ENCODE data around the gene CREG2.

The CREG2 gene

GRCh38 chr2:101300836-101301235 lies 86.5 kb downstream of the CREG2 start:
- no peaks in the 10 kb centered on the region for H3K27me3 ChIP-seq (ENCODE audit: control insufficient read depth in 3 of 3, insufficient read depth in 3 of 3, low read depth in 1 of 3, low read length in 3 of 3)
- no peak overlapping the region for H3K23ac ChIP-seq (ENCODE audit: low read depth, low read length, poor library complexity)
- no peaks in the 10 kb centered on the region for H3K79me1 ChIP-seq (ENCODE audit: low read depth, low read length)
- no peak overlapping the region for H2AK5ac ChIP-seq (ENCODE audit: low read depth, low read length)
- no peak overlapping the region for H3K9ac ChIP-seq (ENCODE audit: low read depth, low read length, poor library complexity)
- no peak overlapping the region for H2AFZ ChIP-seq (ENCODE audit: low read length)
- H3K4ac ChIP-seq (ENCODE audit: low read length), result no peak overlapping the region
- no peak overlapping the region for H3K27ac ChIP-seq (replicated peaks; ENCODE audit: low read length)
- no peak overlapping the region for H4K91ac ChIP-seq (ENCODE audit: low read depth, low read length, poor library complexity)
- no peak overlapping the region for H3K4me2 ChIP-seq (ENCODE audit: insufficient read depth, low read length, poor library complexity, severe bottlenecking)
- H2BK12ac ChIP-seq (ENCODE audit: low read length), result no peak overlapping the region
- no peak overlapping the region for H3K18ac ChIP-seq (ENCODE audit: low read length)
- no peak overlapping the region for H2BK5ac ChIP-seq (ENCODE audit: low read length)
- H3K14ac ChIP-seq (ENCODE audit: low read length), result no peak overlapping the region
- no peak overlapping the region for H2BK15ac ChIP-seq (ENCODE audit: low read length)
- H3K36me3 ChIP-seq (replicated peaks in 1 of 2; ENCODE audit: control insufficient read depth in 2 of 2, insufficient read depth in 2 of 2, low read length in 2 of 2), result peaks cover 0 to 13% of the 10 kb centered on the region in 2 donors
- DNase-seq (ENCODE audit: low spot score), result no peak
- no peak overlapping the region for H4K8ac ChIP-seq (ENCODE audit: low read depth, low read length)
- no CpG with 5 or more reads among the region's 7 CpGs for WGBS, 2 donors (ENCODE audit: extremely low coverage in 2 of 2, insufficient read length in 2 of 2, insufficient replicate concordance in 1 of 2)
- no peaks in the 10 kb centered on the region for H3K9me3 ChIP-seq (replicated peaks in 1 of 2; ENCODE audit: control insufficient read depth in 2 of 2, insufficient read depth in 1 of 2, low read depth in 1 of 2, low read length in 2 of 2)
- no peak overlapping the region for H3K4me3 ChIP-seq (ENCODE audit: low read length in 2 of 2)
- H3K4me1 ChIP-seq (ENCODE audit: control insufficient read depth in 2 of 2, insufficient read depth in 1 of 2, low read depth in 1 of 2, low read length in 2 of 2), result peaks cover 0 to 2% of the 10 kb centered on the region in 2 donors
- no peak overlapping the region for H2BK120ac ChIP-seq (ENCODE audit: low read depth, low read length)

DNA sequence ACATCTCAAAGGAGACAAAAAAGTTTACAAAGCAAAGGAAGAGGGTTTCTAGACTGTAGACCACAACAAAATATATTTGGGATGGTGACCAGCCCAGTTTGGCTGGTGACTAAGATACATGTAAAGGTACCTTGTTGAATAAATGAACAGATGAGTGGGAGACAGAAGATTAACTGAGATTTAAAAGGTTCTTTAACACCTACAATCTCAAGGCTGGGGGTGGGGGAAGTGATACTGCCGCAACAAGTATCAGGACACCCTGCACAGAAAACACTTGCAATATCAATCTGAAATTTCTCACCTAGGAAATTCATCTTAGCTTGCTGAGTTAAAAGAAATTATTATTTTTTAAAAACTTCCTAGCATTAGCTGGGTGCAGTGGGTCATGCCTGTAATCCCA lies 87.1 kb downstream of the CREG2 start:
- no peaks in the 10 kb centered on the region for H3K27me3 ChIP-seq (ENCODE audit: control insufficient read depth in 3 of 3, insufficient read depth in 3 of 3, low read depth in 1 of 3, low read length in 3 of 3)
- H3K9ac ChIP-seq (ENCODE audit: low read depth, low read length, poor library complexity), result no peak overlapping the region
- H3K14ac ChIP-seq (ENCODE audit: low read length), result no peak overlapping the region
- no peak overlapping the region for H4K91ac ChIP-seq (ENCODE audit: low read depth, low read length, poor library complexity)
- H3K4ac ChIP-seq (ENCODE audit: low read length), result no peak overlapping the region
- H3K4me3 ChIP-seq (ENCODE audit: low read length in 2 of 2), result no peak overlapping the region
- no peak overlapping the region for H4K8ac ChIP-seq (ENCODE audit: low read depth, low read length)
- peaks cover 0 to 8% of the 10 kb centered on the region in 2 donors for H3K36me3 ChIP-seq (replicated peaks in 1 of 2; ENCODE audit: control insufficient read depth in 2 of 2, insufficient read depth in 2 of 2, low read length in 2 of 2)
- no peak overlapping the region for H3K18ac ChIP-seq (ENCODE audit: low read length)
- DNase-seq (ENCODE audit: low spot score), result no peak
- no peaks in the 10 kb centered on the region for H3K9me3 ChIP-seq (replicated peaks in 1 of 2; ENCODE audit: control insufficient read depth in 2 of 2, insufficient read depth in 1 of 2, low read depth in 1 of 2, low read length in 2 of 2)
- H2BK120ac ChIP-seq (ENCODE audit: low read depth, low read length), result no peak overlapping the region
- H2AK5ac ChIP-seq (ENCODE audit: low read depth, low read length), result no peak overlapping the region
- no peak overlapping the region for H3K23ac ChIP-seq (ENCODE audit: low read depth, low read length, poor library complexity)
- no peak overlapping the region for H2BK5ac ChIP-seq (ENCODE audit: low read length)
- WGBS, 2 donors (ENCODE audit: extremely low coverage in 2 of 2, insufficient read length in 2 of 2, insufficient replicate concordance in 1 of 2), result no CpG with 5 or more reads among the region's 1 CpG
- H2AFZ ChIP-seq (ENCODE audit: low read length), result no peak overlapping the region
- no peak overlapping the region for H3K4me2 ChIP-seq (ENCODE audit: insufficient read depth, low read length, poor library complexity, severe bottlenecking)
- H3K4me1 ChIP-seq (ENCODE audit: control insufficient read depth in 2 of 2, insufficient read depth in 1 of 2, low read depth in 1 of 2, low read length in 2 of 2), result no peaks in the 10 kb centered on the region
- H2BK12ac ChIP-seq (ENCODE audit: low read length), result no peak overlapping the region
- no peak overlapping the region for H2BK15ac ChIP-seq (ENCODE audit: low read length)
- H3K27ac ChIP-seq (replicated peaks; ENCODE audit: low read length), result no peak overlapping the region
- H3K79me1 ChIP-seq (ENCODE audit: low read depth, low read length), result no peaks in the 10 kb centered on the region

DNA sequence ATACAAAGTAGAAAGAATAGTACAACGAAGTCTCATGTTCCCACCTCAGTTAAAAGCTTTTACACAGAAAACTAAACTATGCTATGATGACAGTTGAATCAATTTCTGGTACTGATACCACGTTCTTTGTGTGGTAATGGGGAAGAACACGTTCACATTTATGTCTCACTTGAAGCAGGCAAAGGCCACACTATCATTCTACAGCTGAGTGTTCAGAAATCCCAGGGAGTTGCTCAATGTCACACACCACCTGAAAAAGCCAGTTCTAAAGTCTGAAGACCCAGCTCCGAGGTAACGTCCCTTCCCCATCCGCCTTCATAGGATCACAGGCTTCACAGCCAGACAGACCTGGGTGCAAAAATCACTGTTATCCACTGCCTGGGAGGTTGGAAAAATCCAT lies 87.7 kb downstream of the CREG2 start:
- no peak overlapping the region for H2BK15ac ChIP-seq (ENCODE audit: low read length)
- H2BK120ac ChIP-seq (ENCODE audit: low read depth, low read length), result no peak overlapping the region
- no peak overlapping the region for H3K4me3 ChIP-seq (ENCODE audit: low read length in 2 of 2)
- H2BK12ac ChIP-seq (ENCODE audit: low read length), result no peak overlapping the region
- no peak overlapping the region for H3K23ac ChIP-seq (ENCODE audit: low read depth, low read length, poor library complexity)
- no CpG with 5 or more reads among the region's 6 CpGs for WGBS, 2 donors (ENCODE audit: extremely low coverage in 2 of 2, insufficient read length in 2 of 2, insufficient replicate concordance in 1 of 2)
- no peak overlapping the region for H3K4ac ChIP-seq (ENCODE audit: low read length)
- no peak overlapping the region for H2AFZ ChIP-seq (ENCODE audit: low read length)
- H3K9ac ChIP-seq (ENCODE audit: low read depth, low read length, poor library complexity), result no peak overlapping the region
- no peak overlapping the region for H4K8ac ChIP-seq (ENCODE audit: low read depth, low read length)
- H3K36me3 ChIP-seq (replicated peaks in 1 of 2; ENCODE audit: control insufficient read depth in 2 of 2, insufficient read depth in 2 of 2, low read length in 2 of 2), result peaks cover 0 to 10% of the 10 kb centered on the region in 2 donors
- no peak overlapping the region for H3K27ac ChIP-seq (replicated peaks; ENCODE audit: low read length)
- no peaks in the 10 kb centered on the region for H3K27me3 ChIP-seq (ENCODE audit: control insufficient read depth in 3 of 3, insufficient read depth in 3 of 3, low read depth in 1 of 3, low read length in 3 of 3)
- H3K18ac ChIP-seq (ENCODE audit: low read length), result no peak overlapping the region
- H3K9me3 ChIP-seq (replicated peaks in 1 of 2; ENCODE audit: control insufficient read depth in 2 of 2, insufficient read depth in 1 of 2, low read depth in 1 of 2, low read length in 2 of 2), result no peaks in the 10 kb centered on the region
- no peak overlapping the region for H2BK5ac ChIP-seq (ENCODE audit: low read length)
- no peaks in the 10 kb centered on the region for H3K79me1 ChIP-seq (ENCODE audit: low read depth, low read length)
- no peak overlapping the region for H2AK5ac ChIP-seq (ENCODE audit: low read depth, low read length)
- H3K4me2 ChIP-seq (ENCODE audit: insufficient read depth, low read length, poor library complexity, severe bottlenecking), result no peak overlapping the region
- no peak overlapping the region for H4K91ac ChIP-seq (ENCODE audit: low read depth, low read length, poor library complexity)
- no peak for DNase-seq (ENCODE audit: low spot score)
- no peak overlapping the region for H3K14ac ChIP-seq (ENCODE audit: low read length)
- no peaks in the 10 kb centered on the region for H3K4me1 ChIP-seq (ENCODE audit: control insufficient read depth in 2 of 2, insufficient read depth in 1 of 2, low read depth in 1 of 2, low read length in 2 of 2)

DNA sequence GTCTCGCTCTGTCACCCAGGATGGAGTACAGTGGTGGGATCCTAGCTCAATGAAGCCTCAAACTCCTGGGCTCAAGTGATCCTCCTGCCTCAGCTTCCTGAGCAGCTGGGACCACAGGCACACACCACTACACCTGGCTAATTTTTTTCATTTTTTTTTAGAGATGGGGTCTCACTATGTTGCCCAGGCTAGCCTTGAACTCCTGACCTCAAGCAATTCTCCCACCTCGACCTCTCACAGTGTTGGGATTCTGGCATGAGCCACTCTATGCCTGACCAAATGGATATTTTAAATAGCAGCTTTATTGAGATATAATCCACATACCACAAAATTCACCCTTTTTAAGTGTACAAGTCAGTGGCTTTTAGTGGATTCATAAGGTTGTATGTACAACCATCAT lies 89.9 kb downstream of the CREG2 start:
- H2AK5ac ChIP-seq (ENCODE audit: low read depth, low read length), result no peak overlapping the region
- H3K79me1 ChIP-seq (ENCODE audit: low read depth, low read length), result no peaks in the 10 kb centered on the region
- no peak for DNase-seq (ENCODE audit: low spot score)
- peaks cover 2 to 25% of the 10 kb centered on the region in 2 donors for H3K36me3 ChIP-seq (replicated peaks in 1 of 2; ENCODE audit: control insufficient read depth in 2 of 2, insufficient read depth in 2 of 2, low read length in 2 of 2)
- H2BK5ac ChIP-seq (ENCODE audit: low read length), result no peak overlapping the region
- H2BK120ac ChIP-seq (ENCODE audit: low read depth, low read length), result no peak overlapping the region
- no peak overlapping the region for H2AFZ ChIP-seq (ENCODE audit: low read length)
- H3K9me3 ChIP-seq (replicated peaks in 1 of 2; ENCODE audit: control insufficient read depth in 2 of 2, insufficient read depth in 1 of 2, low read depth in 1 of 2, low read length in 2 of 2), result no peaks in the 10 kb centered on the region
- WGBS, 2 donors (ENCODE audit: extremely low coverage in 2 of 2, insufficient read length in 2 of 2, insufficient replicate concordance in 1 of 2), result no CpG with 5 or more reads among the region's 2 CpGs
- no peak overlapping the region for H3K4ac ChIP-seq (ENCODE audit: low read length)
- no peak overlapping the region for H3K4me2 ChIP-seq (ENCODE audit: insufficient read depth, low read length, poor library complexity, severe bottlenecking)
- no peak overlapping the region for H2BK12ac ChIP-seq (ENCODE audit: low read length)
- no peaks in the 10 kb centered on the region for H3K4me1 ChIP-seq (ENCODE audit: control insufficient read depth in 2 of 2, insufficient read depth in 1 of 2, low read depth in 1 of 2, low read length in 2 of 2)
- no peak overlapping the region for H2BK15ac ChIP-seq (ENCODE audit: low read length)
- no peak overlapping the region for H3K18ac ChIP-seq (ENCODE audit: low read length)
- no peak overlapping the region for H3K9ac ChIP-seq (ENCODE audit: low read depth, low read length, poor library complexity)
- no peak overlapping the region for H4K8ac ChIP-seq (ENCODE audit: low read depth, low read length)
- no peak overlapping the region for H3K4me3 ChIP-seq (ENCODE audit: low read length in 2 of 2)
- no peak overlapping the region for H3K27ac ChIP-seq (replicated peaks; ENCODE audit: low read length)
- H3K27me3 ChIP-seq (ENCODE audit: control insufficient read depth in 3 of 3, insufficient read depth in 3 of 3, low read depth in 1 of 3, low read length in 3 of 3), result no peaks in the 10 kb centered on the region
- H3K23ac ChIP-seq (ENCODE audit: low read depth, low read length, poor library complexity), result no peak overlapping the region
- H4K91ac ChIP-seq (ENCODE audit: low read depth, low read length, poor library complexity), result no peak overlapping the region
- H3K14ac ChIP-seq (ENCODE audit: low read length), result no peak overlapping the region
